Measurements from ENCODE around the gene KMT2E. TPM values are rescaled to one million over a fixed set of nuclear protein-coding genes. Genes with fewer than 3 reads are reported as not detected.

The KMT2E gene
- total and polyA plus RNA-seq, 7 donors, result 6.2 to 40.9 (median 24.0) TPM

GRCh38 chr7:105014693-105015389 lies 836 bp downstream of the KMT2E start:
- intact Hi-C loops (cut with DNase I), result loop anchor here (2.0 to 10.0 kb wide), 4 partner anchors 32 to 1100 kb away; partner anchors contain the start of gene SYPL1 (in 1 of the 2)
- Histone ChIP-seq H3K4me3 (peak overlapping the region; percentile 92), H3K9me3 (no peaks in the 10 kb centered on the region), H3K27me3 (ENCODE audit: insufficient read depth in 3 of 3, low read length in 2 of 3) (no peaks in the 10 kb centered on the region), H3K4me1 (peaks cover 38% of the 10 kb centered on the region), H3K27ac (peak overlapping the region; percentile 100), H3K36me3 (ENCODE audit: insufficient read depth in 1 of 2, low read depth in 1 of 2) (no peaks in the 10 kb centered on the region)
- no peak for TF ChIP-seq CTCF (IDR thresholded peaks at IDR 0.05)
- DNase-seq, result peak in 1 of 2 donors; percentile 57
- ATAC-seq, result no peak
- WGBS, 3 donors, result 0 to 1% (median 1%) methylated on average over 22 of the region's 22 CpGs

- Histone ChIP-seq H3K4me1 (peaks cover 42% of the 10 kb centered on the region), H3K9me3 (no peaks in the 10 kb centered on the region), H3K27me3 (ENCODE audit: insufficient read depth in 3 of 3, low read length in 2 of 3) (no peaks in the 10 kb centered on the region), H3K27ac (peak overlapping the region; percentile 100), H3K36me3 (ENCODE audit: insufficient read depth in 1 of 2, low read depth in 1 of 2) (no peaks in the 10 kb centered on the region), H3K4me3 (peak overlapping the region; percentile 92)
- DNase-seq, result no peak
- no peak for TF ChIP-seq CTCF (IDR thresholded peaks at IDR 0.05)
- WGBS, 3 donors, result 1 to 4% (median 4%) methylated on average over 10 of the region's 10 CpGs
- ATAC-seq, result no peak
- intact Hi-C loops (cut with DNase I), result loop anchor here (2.0 to 10.0 kb wide), 4 partner anchors 33 to 1099 kb away; partner anchors contain the start of gene SYPL1 (in 1 of the 2)
Observed at GRCh38 chr7:105015390-105015965, 1.5 kb downstream of the KMT2E start.

GRCh38 chr7:105016068-105016708 lies 2.2 kb downstream of the KMT2E start:
- Histone ChIP-seq H3K36me3 (ENCODE audit: insufficient read depth in 1 of 2, low read depth in 1 of 2) (no peaks in the 10 kb centered on the region), H3K9me3 (no peaks in the 10 kb centered on the region), H3K27me3 (ENCODE audit: insufficient read depth in 3 of 3, low read length in 2 of 3) (no peaks in the 10 kb centered on the region), H3K4me3 (peak overlapping the region; percentile 92), H3K27ac (peak overlapping the region; percentile 100), H3K4me1 (peaks cover 49% of the 10 kb centered on the region)
- TF ChIP-seq CTCF (IDR thresholded peaks at IDR 0.05), result no peak
- ATAC-seq, result no peak
- no peak for DNase-seq
- intact Hi-C loops (cut with DNase I), result loop anchor here (5.0 to 10.0 kb wide), 3 partner anchors 41 to 1099 kb away; partner anchors contain the start of gene SYPL1 (in 1 of the 2)
- WGBS, 3 donors, result 9 to 21% (median 14%) methylated on average over 3 of the region's 3 CpGs

GRCh38 chr7:105016709-105017656 lies 3.0 kb downstream of the KMT2E start:
- peak overlapping the region; percentile 92 for H3K4me3 ChIP-seq

More at GRCh38 chr7:105016709-105017656, 3.0 kb downstream of the KMT2E start:
- H3K27me3 ChIP-seq (ENCODE audit: insufficient read depth in 3 of 3, low read length in 2 of 3), result no peaks in the 10 kb centered on the region
- no peaks in the 10 kb centered on the region for H3K36me3 ChIP-seq (ENCODE audit: insufficient read depth in 1 of 2, low read depth in 1 of 2)
- DNase-seq (no peak), ATAC-seq (no peak)
- H3K9me3 ChIP-seq, result no peaks in the 10 kb centered on the region
- WGBS, 3 donors, result 14 to 23% (median 16%) methylated on average over 5 of the region's 5 CpGs
- TF ChIP-seq CTCF (IDR thresholded peaks at IDR 0.05), result no peak
- peaks cover 57% of the 10 kb centered on the region for H3K4me1 ChIP-seq
- intact Hi-C loops (cut with DNase I), result loop anchor here (5.0 to 10.0 kb wide), 3 partner anchors 40 to 1098 kb away; partner anchors contain the start of gene SYPL1 (in 1 of the 2)
- peak overlapping the region; percentile 100 for H3K27ac ChIP-seq
